ENCODE data around the gene PTPRG. TPM values are rescaled to one million over a fixed set of nuclear protein-coding genes. Genes with fewer than 3 reads are reported as not detected.
A peak's percentile ranks its signal among the peaks of the same experiment; 100 is the strongest.

The PTPRG gene
- total and polyA plus RNA-seq, 2 experiments from 2014 or later = 8.5 to 34.9 TPM

GRCh38 chr3:62329971-62330370, 768.6 kb downstream of the PTPRG start:
- H3K79me2 ChIP-seq = no peaks in the 10 kb centered on the region
- no peaks in the 10 kb centered on the region for H4K20me1 ChIP-seq (ENCODE audit: insufficient read depth, poor library complexity, severe bottlenecking)
- WGBS (ENCODE audit: low lambda C conversion rate, missing lambda C conversion rate) = 95% methylated on average over 5 of the region's 5 CpGs
- H3K4me3 ChIP-seq = no peak overlapping the region
- H3K27ac ChIP-seq = no peak overlapping the region
- H3K36me3 ChIP-seq (replicated peaks; ENCODE audit: insufficient read depth, low read depth) = no peaks in the 10 kb centered on the region
- DNase-seq (ENCODE audit: low spot score) = no peak
- H3K4me1 ChIP-seq (ENCODE audit: insufficient read depth) = no peaks in the 10 kb centered on the region
- TF ChIP-seq CTCF (IDR thresholded peaks at IDR 0.05; ENCODE audit: poor library complexity) = no peak
- TF ChIP-seq EZH2 (IDR thresholded peaks at IDR 0.05; ENCODE audit: borderline replicate concordance) = no peak
- no peak for TF ChIP-seq EZH2phosphoT487 (IDR thresholded peaks at IDR 0.05; ENCODE audit: low read depth, severe bottlenecking, unreplicated experiment)
- no peak overlapping the region for H2AFZ ChIP-seq
- H3K27me3 ChIP-seq = no peaks in the 10 kb centered on the region
- H3K4me2 ChIP-seq = no peak overlapping the region
- no peaks in the 10 kb centered on the region for H3K9me3 ChIP-seq (ENCODE audit: low read depth)
- no peaks in the 10 kb centered on the region for H3K9me2 ChIP-seq (replicated peaks; ENCODE audit: insufficient read depth)

- Histone ChIP-seq H3K4me1 (ENCODE audit: insufficient read depth) (no peaks in the 10 kb centered on the region), H3K4me3 (no peak overlapping the region), H3K27ac (no peak overlapping the region), H2AFZ (no peak overlapping the region), H4K20me1 (ENCODE audit: insufficient read depth, poor library complexity, severe bottlenecking) (no peaks in the 10 kb centered on the region), H3K4me2 (no peak overlapping the region), H3K27me3 (peaks cover 5% of the 10 kb centered on the region), H3K79me2 (no peaks in the 10 kb centered on the region), H3K9me3 (ENCODE audit: low read depth) (no peaks in the 10 kb centered on the region), H3K36me3 (replicated peaks; ENCODE audit: insufficient read depth, low read depth) (no peaks in the 10 kb centered on the region), H3K9me2 (replicated peaks; ENCODE audit: insufficient read depth) (no peaks in the 10 kb centered on the region)
- TF ChIP-seq EZH2 (IDR thresholded peaks at IDR 0.05; ENCODE audit: borderline replicate concordance) (no peak), CTCF (IDR thresholded peaks at IDR 0.05; ENCODE audit: poor library complexity) (no peak), EZH2phosphoT487 (IDR thresholded peaks at IDR 0.05; ENCODE audit: low read depth, severe bottlenecking, unreplicated experiment) (no peak)
- WGBS (ENCODE audit: low lambda C conversion rate, missing lambda C conversion rate) = 88% methylated on average over 1 of the region's 1 CpG
- no peak for DNase-seq (ENCODE audit: low spot score)
Measured at GRCh38 chr3:62332017-62332416, 770.6 kb downstream of the PTPRG start.

GRCh38 chr3:62332835-62333244, 771.5 kb downstream of the PTPRG start:
- Histone ChIP-seq H3K9me2 (replicated peaks; ENCODE audit: insufficient read depth) (no peaks in the 10 kb centered on the region), H3K9me3 (ENCODE audit: low read depth) (no peaks in the 10 kb centered on the region), H4K20me1 (ENCODE audit: insufficient read depth, poor library complexity, severe bottlenecking) (no peaks in the 10 kb centered on the region), H3K27ac (no peak overlapping the region), H3K36me3 (replicated peaks; ENCODE audit: insufficient read depth, low read depth) (no peaks in the 10 kb centered on the region), H3K79me2 (no peaks in the 10 kb centered on the region), H3K4me2 (no peak overlapping the region), H3K27me3 (peaks cover 9% of the 10 kb centered on the region), H3K4me3 (no peak overlapping the region), H3K4me1 (ENCODE audit: insufficient read depth) (no peaks in the 10 kb centered on the region), H2AFZ (no peak overlapping the region)
- WGBS (ENCODE audit: low lambda C conversion rate, missing lambda C conversion rate) = 53% methylated on average over 2 of the region's 2 CpGs
- peak; percentile 48 for DNase-seq (ENCODE audit: low spot score)
- TF ChIP-seq CTCF (IDR thresholded peaks at IDR 0.05; ENCODE audit: poor library complexity) (peak; percentile 65), EZH2 (IDR thresholded peaks at IDR 0.05; ENCODE audit: borderline replicate concordance) (no peak), EZH2phosphoT487 (IDR thresholded peaks at IDR 0.05; ENCODE audit: low read depth, severe bottlenecking, unreplicated experiment) (no peak)

- no peaks in the 10 kb centered on the region for H4K20me1 ChIP-seq (ENCODE audit: insufficient read depth, poor library complexity, severe bottlenecking)
- no peaks in the 10 kb centered on the region for H3K36me3 ChIP-seq (replicated peaks; ENCODE audit: insufficient read depth, low read depth)
- H3K4me2 ChIP-seq = no peak overlapping the region
- WGBS (ENCODE audit: low lambda C conversion rate, missing lambda C conversion rate) = 86% methylated on average over 3 of the region's 3 CpGs
- no peak for DNase-seq (ENCODE audit: low spot score)
- TF ChIP-seq EZH2 (IDR thresholded peaks at IDR 0.05; ENCODE audit: borderline replicate concordance) = no peak
- TF ChIP-seq CTCF (IDR thresholded peaks at IDR 0.05; ENCODE audit: poor library complexity) = no peak
- TF ChIP-seq EZH2phosphoT487 (IDR thresholded peaks at IDR 0.05; ENCODE audit: low read depth, severe bottlenecking, unreplicated experiment) = no peak
- H2AFZ ChIP-seq = no peak overlapping the region
- no peaks in the 10 kb centered on the region for H3K79me2 ChIP-seq
- peaks cover 9% of the 10 kb centered on the region for H3K27me3 ChIP-seq
- H3K9me2 ChIP-seq (replicated peaks; ENCODE audit: insufficient read depth) = no peaks in the 10 kb centered on the region
- H3K4me1 ChIP-seq (ENCODE audit: insufficient read depth) = no peaks in the 10 kb centered on the region
- H3K9me3 ChIP-seq (ENCODE audit: low read depth) = no peaks in the 10 kb centered on the region
- H3K4me3 ChIP-seq = no peak overlapping the region
- H3K27ac ChIP-seq = no peak overlapping the region
Measured at GRCh38 chr3:62335196-62335595, 773.8 kb downstream of the PTPRG start.
